Measurements from ENCODE around the gene ZDHHC24.

DNA sequence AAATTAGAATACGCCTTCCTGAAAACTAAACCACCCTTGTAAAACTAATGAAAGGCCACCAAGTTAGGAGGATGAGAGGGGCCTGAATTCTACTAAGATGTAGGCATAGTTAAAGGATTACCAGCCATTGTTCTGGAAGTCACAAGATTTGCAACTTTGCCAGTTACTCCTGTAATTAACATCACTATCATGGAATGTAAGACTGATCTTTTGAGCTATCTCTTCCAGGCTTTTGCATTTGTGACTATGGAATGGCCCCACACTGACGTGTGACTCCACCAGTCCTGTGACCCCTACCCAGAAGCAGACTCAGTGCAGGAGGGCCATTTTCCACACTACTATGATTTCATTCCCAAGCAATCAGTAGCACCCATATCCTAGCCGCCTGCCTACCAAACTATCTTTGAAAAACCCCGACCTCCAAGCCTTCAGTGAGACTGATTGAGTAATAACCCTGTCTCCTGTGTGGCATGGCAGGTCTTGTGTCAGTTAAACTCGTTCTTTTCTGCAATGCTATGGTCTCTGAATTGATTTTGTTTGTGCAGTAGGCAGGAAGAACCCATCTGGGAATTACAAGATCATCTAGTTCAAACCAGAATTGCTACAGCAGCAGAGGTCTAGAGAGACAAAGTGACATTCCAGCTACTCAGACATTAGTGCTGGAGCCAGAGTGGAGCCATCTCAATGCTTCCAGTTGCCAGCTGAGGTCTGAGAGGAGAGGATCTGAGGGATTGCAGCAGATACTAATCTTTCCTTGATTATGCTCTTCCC, 24.4 kb upstream of the ZDHHC24 start:
- TF ChIP-seq, protein P1, sequence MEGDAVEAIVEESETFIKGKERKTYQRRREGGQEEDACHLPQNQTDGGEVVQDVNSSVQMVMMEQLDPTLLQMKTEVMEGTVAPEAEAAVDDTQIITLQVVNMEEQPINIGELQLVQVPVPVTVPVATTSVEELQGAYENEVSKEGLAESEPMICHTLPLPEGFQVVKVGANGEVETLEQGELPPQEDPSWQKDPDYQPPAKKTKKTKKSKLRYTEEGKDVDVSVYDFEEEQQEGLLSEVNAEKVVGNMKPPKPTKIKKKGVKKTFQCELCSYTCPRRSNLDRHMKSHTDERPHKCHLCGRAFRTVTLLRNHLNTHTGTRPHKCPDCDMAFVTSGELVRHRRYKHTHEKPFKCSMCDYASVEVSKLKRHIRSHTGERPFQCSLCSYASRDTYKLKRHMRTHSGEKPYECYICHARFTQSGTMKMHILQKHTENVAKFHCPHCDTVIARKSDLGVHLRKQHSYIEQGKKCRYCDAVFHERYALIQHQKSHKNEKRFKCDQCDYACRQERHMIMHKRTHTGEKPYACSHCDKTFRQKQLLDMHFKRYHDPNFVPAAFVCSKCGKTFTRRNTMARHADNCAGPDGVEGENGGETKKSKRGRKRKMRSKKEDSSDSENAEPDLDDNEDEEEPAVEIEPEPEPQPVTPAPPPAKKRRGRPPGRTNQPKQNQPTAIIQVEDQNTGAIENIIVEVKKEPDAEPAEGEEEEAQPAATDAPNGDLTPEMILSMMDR (IDR thresholded peaks at IDR 0.05): no peak
- TF ChIP-seq POLR2AphosphoS5 (IDR thresholded peaks at IDR 0.05) (no peak), POLR2A (IDR thresholded peaks at IDR 0.05) (no peak)

Measured in prostate gland (tissue), 2 donors.